Activated naive CD4-positive, alpha-beta T cell treated with anti-CD3 and anti-CD28 coated beads, Interleukin-2, amount 10 ng/mL, durations not matched to agents 7 days and 5 days (primary cell): ENCODE results near the gene ATG5.

Source experiments
- CTCF ChIA-PET: fragments of 350-600 bp; sonication (Branson Sonifier 250); formaldehyde crosslinking; loops from one replicate; lab custom pipeline; 2021; ENCODE audit warnings: antibody characterized with exemption; lab: Charles Lee
- DNase-seq: peaks from one replicate; pipeline ENCODE4 v3.0.0-alpha.2; 2020
- H3K27ac Mint-ChIP-seq: one replicate; pipeline ENCODE4 v1.8.0; 2021; ENCODE audit warnings: mild to moderate bottlenecking, moderate library complexity, mixed read lengths
- H3K27me3 Mint-ChIP-seq: one replicate; pipeline ENCODE4 v1.8.0; 2021; ENCODE audit warnings: mild to moderate bottlenecking, mixed read lengths
- H3K36me3 Mint-ChIP-seq: one replicate; pipeline ENCODE4 v1.8.0; 2021; ENCODE audit warnings: mixed read lengths
- H3K4me1 Mint-ChIP-seq: one replicate; pipeline ENCODE4 v1.8.0; 2021; ENCODE audit warnings: mixed read lengths
- H3K4me3 Mint-ChIP-seq: one replicate; pipeline ENCODE4 v1.8.0; 2021; ENCODE audit warnings: mild to moderate bottlenecking, moderate library complexity, mixed read lengths
- H3K9me3 Mint-ChIP-seq: one replicate; pipeline ENCODE4 v1.8.0; 2021; ENCODE audit warnings: mixed read lengths

Gene ATG5

GRCh38 chr6:106325336-106326178 is at the start of gene ATG5:
Gene ATG5 (minus strand): TSS chr6:106325760. CDS start chr6:106316208, 9,552 bp downstream.
- Mint-ChIP-seq H3K27ac (peak within 1 kb of the TSS; percentile 97), H3K27me3 (peaks cover 21% of the 10 kb centered on the region), H3K4me3 (peak within 1 kb of the TSS; percentile 98), H3K4me1 (peaks cover 40% of the 10 kb centered on the region), H3K36me3 (peaks cover 10% of the 10 kb centered on the region), H3K9me3 (no peaks in the 10 kb centered on the region)
- peak; percentile 100 for DNase-seq
- CTCF ChIA-PET = interaction anchor here (0.6 to 1.2 kb wide), 3 partner anchors 11 to 241 kb away, joined by 3 to 4 read pairs (median 4); no protein-coding TSS in a partner anchor

GRCh38 chr6:106373502-106374239 is 48.1 kb upstream of the ATG5 start:
- no peak for DNase-seq
- Mint-ChIP-seq H3K4me3 (no peak overlapping the region), H3K36me3 (no peaks in the 10 kb centered on the region), H3K9me3 (no peaks in the 10 kb centered on the region), H3K27ac (no peak overlapping the region), H3K4me1 (peaks cover 5% of the 10 kb centered on the region), H3K27me3 (peaks cover 6% of the 10 kb centered on the region)
- CTCF ChIA-PET = interaction anchor here (1.1 kb wide), 1 partner anchor 13 kb away, joined by 3 read pairs; no protein-coding TSS in a partner anchor

GRCh38 chr6:106372838-106373501 is 47.4 kb upstream of the ATG5 start:
- DNase-seq = no peak
- Mint-ChIP-seq H3K4me1 (peaks cover 5% of the 10 kb centered on the region), H3K36me3 (no peaks in the 10 kb centered on the region), H3K27ac (no peak overlapping the region), H3K27me3 (peaks cover 2% of the 10 kb centered on the region), H3K4me3 (no peak overlapping the region), H3K9me3 (no peaks in the 10 kb centered on the region)
- CTCF ChIA-PET = interaction anchor here (0.6 to 1.7 kb wide), 3 partner anchors 33 to 98 kb away, joined by 3 to 5 read pairs (median 3); no protein-coding TSS in a partner anchor

- H3K4me3 Mint-ChIP-seq = no peak overlapping the region
- H3K4me1 Mint-ChIP-seq = peaks cover 5% of the 10 kb centered on the region
- no peak overlapping the region for H3K27ac Mint-ChIP-seq
- CTCF ChIA-PET = interaction anchor here (1.7 kb wide), 1 partner anchor 10 kb away, joined by 7 read pairs; the partner anchor contains the start of gene CRYBG1
- no peaks in the 10 kb centered on the region for H3K36me3 Mint-ChIP-seq
- H3K27me3 Mint-ChIP-seq = peaks cover 5% of the 10 kb centered on the region
- DNase-seq = no peak
- H3K9me3 Mint-ChIP-seq = no peaks in the 10 kb centered on the region
These were observed 45.1 kb upstream of the ATG5 start for GRCh38 chr6:106370639-106371038.

GRCh38 chr6:106369739-106370138 is 44.2 kb upstream of the ATG5 start:
- H3K4me3 Mint-ChIP-seq = no peak overlapping the region
- H3K27me3 Mint-ChIP-seq = peaks cover 7% of the 10 kb centered on the region
- H3K36me3 Mint-ChIP-seq = no peaks in the 10 kb centered on the region
- CTCF ChIA-PET = interaction anchor here (1.1 kb wide), 1 partner anchor 10 kb away, joined by 5 read pairs; no protein-coding TSS in a partner anchor
- no peak overlapping the region for H3K27ac Mint-ChIP-seq
- peaks cover 5% of the 10 kb centered on the region for H3K4me1 Mint-ChIP-seq
- no peaks in the 10 kb centered on the region for H3K9me3 Mint-ChIP-seq
- no peak for DNase-seq

- Mint-ChIP-seq H3K27ac (no peak overlapping the region), H3K9me3 (no peaks in the 10 kb centered on the region), H3K4me3 (no peak overlapping the region), H3K27me3 (peaks cover 45% of the 10 kb centered on the region), H3K4me1 (peaks cover 9% of the 10 kb centered on the region), H3K36me3 (no peaks in the 10 kb centered on the region)
- CTCF ChIA-PET = interaction anchor here (0.7 to 0.9 kb wide), 2 partner anchors 21 to 24 kb away, joined by 3 to 4 read pairs; no protein-coding TSS in a partner anchor
- no peak for DNase-seq
These were observed 38.0 kb upstream of the ATG5 start for GRCh38 chr6:106363401-106364138.

GRCh38 chr6:106360989-106361430 is 35.5 kb upstream of the ATG5 start:
- Mint-ChIP-seq H3K36me3 (no peaks in the 10 kb centered on the region), H3K4me3 (peak overlapping the region; percentile 59), H3K27me3 (peaks cover 60% of the 10 kb centered on the region), H3K27ac (no peak overlapping the region), H3K4me1 (peaks cover 9% of the 10 kb centered on the region), H3K9me3 (no peaks in the 10 kb centered on the region)
- DNase-seq = peak; percentile 31
- CTCF ChIA-PET = interaction anchor here (0.6 to 1.8 kb wide), 12 partner anchors 11 to 637 kb away, joined by 3 to 12 read pairs (median 3); no protein-coding TSS in a partner anchor

- H3K36me3 Mint-ChIP-seq = no peaks in the 10 kb centered on the region
- H3K9me3 Mint-ChIP-seq = no peaks in the 10 kb centered on the region
- no peak within 1 kb of the TSS for H3K27ac Mint-ChIP-seq
- DNase-seq = peak; percentile 71
- H3K4me3 Mint-ChIP-seq = peak within 1 kb of the TSS; percentile 59
- CTCF ChIA-PET = interaction anchor here (0.6 to 1.8 kb wide), 12 partner anchors 11 to 638 kb away, joined by 3 to 12 read pairs (median 3); no protein-coding TSS in a partner anchor
- H3K4me1 Mint-ChIP-seq = peaks cover 9% of the 10 kb centered on the region
- peaks cover 61% of the 10 kb centered on the region for H3K27me3 Mint-ChIP-seq
These were observed 34.9 kb upstream of the ATG5 start, which contains the start of gene CRYBG1 for GRCh38 chr6:106360410-106360988. Gene CRYBG1 (plus strand): TSS chr6:106360717. CDS start chr6:106360909, 192 bp downstream.

- H3K27me3 Mint-ChIP-seq = peaks cover 63% of the 10 kb centered on the region
- peak overlapping the region; percentile 54 for H3K4me3 Mint-ChIP-seq
- H3K9me3 Mint-ChIP-seq = no peaks in the 10 kb centered on the region
- H3K36me3 Mint-ChIP-seq = no peaks in the 10 kb centered on the region
- CTCF ChIA-PET = interaction anchor here (1.1 to 1.8 kb wide), 5 partner anchors 12 to 619 kb away, joined by 3 to 7 read pairs (median 3); no protein-coding TSS in a partner anchor
- DNase-seq = no peak
- no peak overlapping the region for H3K27ac Mint-ChIP-seq
- peaks cover 9% of the 10 kb centered on the region for H3K4me1 Mint-ChIP-seq
These were observed 34.4 kb upstream of the ATG5 start for GRCh38 chr6:106359959-106360409.

GRCh38 chr6:106356378-106356777 is 30.8 kb upstream of the ATG5 start:
- Mint-ChIP-seq H3K4me1 (peaks cover 9% of the 10 kb centered on the region), H3K27me3 (peaks cover 71% of the 10 kb centered on the region), H3K27ac (no peak overlapping the region), H3K36me3 (no peaks in the 10 kb centered on the region), H3K9me3 (no peaks in the 10 kb centered on the region), H3K4me3 (no peak overlapping the region)
- CTCF ChIA-PET = interaction anchor here (2.5 kb wide), 1 partner anchor 17 kb away, joined by 8 read pairs; no protein-coding TSS in a partner anchor
- DNase-seq = no peak

GRCh38 chr6:106347219-106347618 is 21.7 kb upstream of the ATG5 start:
- Mint-ChIP-seq H3K36me3 (no peaks in the 10 kb centered on the region), H3K9me3 (no peaks in the 10 kb centered on the region), H3K27me3 (peaks cover 34% of the 10 kb centered on the region), H3K4me1 (no peaks in the 10 kb centered on the region), H3K4me3 (no peak overlapping the region), H3K27ac (no peak overlapping the region)
- CTCF ChIA-PET = interaction anchor here (1.5 kb wide), 1 partner anchor 12 kb away, joined by 4 read pairs; no protein-coding TSS in a partner anchor
- DNase-seq = no peak

GRCh38 chr6:106339334-106340029 is 13.9 kb upstream of the ATG5 start:
- CTCF ChIA-PET = interaction anchor here (0.6 to 7.0 kb wide), 30 partner anchors 9 to 908 kb away, joined by 3 to 66 read pairs (median 4); partner anchors contain the start of genes ATG5 and CRYBG1
- Mint-ChIP-seq H3K36me3 (no peaks in the 10 kb centered on the region), H3K4me1 (peaks cover 2% of the 10 kb centered on the region), H3K27me3 (peaks cover 30% of the 10 kb centered on the region), H3K9me3 (no peaks in the 10 kb centered on the region), H3K27ac (no peak overlapping the region), H3K4me3 (no peak overlapping the region)
- DNase-seq = peak; percentile 57
